Measurements from ENCODE around the gene TTLL10. TPM values are rescaled to one million over a fixed set of nuclear protein-coding genes. Genes with fewer than 3 reads are reported as not detected.

Gene TTLL10
- total RNA-seq, 1 experiment from 2014 or later, result 4.0 TPM

DNA sequence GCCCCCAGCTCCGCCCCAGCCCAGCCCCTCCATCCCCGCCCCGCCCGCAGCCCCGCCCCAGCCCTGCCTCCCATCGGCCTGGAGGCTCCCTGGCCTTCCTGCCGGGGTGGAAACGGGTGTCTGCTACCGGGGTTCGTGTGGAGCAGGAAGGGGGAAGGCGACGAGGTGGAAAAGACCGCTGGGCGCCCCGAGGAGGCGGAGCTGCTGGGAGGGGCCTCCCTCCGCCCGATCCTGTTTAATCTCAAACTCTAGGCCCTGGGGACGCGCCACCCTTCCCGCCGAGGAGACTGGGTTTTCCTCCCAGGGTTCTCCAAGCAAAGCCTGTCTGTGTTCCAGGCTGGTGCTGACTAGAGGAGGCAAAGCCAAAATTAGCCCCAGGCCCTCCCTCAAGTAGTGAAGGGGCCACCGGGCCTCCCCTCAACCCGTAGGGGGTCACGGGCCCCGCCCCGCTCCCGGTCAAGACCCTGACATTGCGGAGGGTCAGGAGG, 16.2 kb upstream of the TTLL10 start:
- Histone ChIP-seq H3K79me2 (ENCODE audit: low read depth) (no peaks in the 10 kb centered on the region), H3K9me2 (ENCODE audit: insufficient read depth) (no peaks in the 10 kb centered on the region), H3K27me3 (ENCODE audit: insufficient read depth, low read depth) (no peaks in the 10 kb centered on the region), H3K9me3 (ENCODE audit: insufficient read depth, low read depth) (no peaks in the 10 kb centered on the region), H3K27ac (peak overlapping the region; percentile 97), H3K36me3 (ENCODE audit: low read depth) (no peaks in the 10 kb centered on the region), H2AFZ (peak overlapping the region; percentile 77), H3K4me3 (peak overlapping the region; percentile 83), H3K4me2 (peak overlapping the region; percentile 100), H3F3A (ENCODE audit: insufficient read depth, low read depth) (peaks cover 30% of the 10 kb centered on the region; the same call in 1 of the 2 replicates), H3K4me1 (replicated peaks; ENCODE audit: insufficient read depth) (peaks cover 14% of the 10 kb centered on the region), H4K20me1 (ENCODE audit: insufficient read depth) (no peaks in the 10 kb centered on the region)
- POLR2A ChIA-PET (ENCODE audit: unreplicated experiment), result interaction anchor here (0.6 to 0.7 kb wide), 4 partner anchors 9 to 137 kb away, joined by 3 to 7 read pairs (median 3); no protein-coding TSS in a partner anchor
- peak; percentile 86 to 91 for DNase-seq
- intact Hi-C loops (cut with micrococcal nuclease; ENCODE audit: unreplicated experiment), result no loop called here
- no TSS peak for BruUV-seq (replicated peaks)
- CTCF ChIA-PET, result no interaction called here
- no peak for TF ChIP-seq EZH2 (IDR thresholded peaks at IDR 0.05; ENCODE audit: low read depth)
- no peak for TF ChIP-seq CTCF (conservative IDR thresholded peaks at IDR 0.05)

DNA sequence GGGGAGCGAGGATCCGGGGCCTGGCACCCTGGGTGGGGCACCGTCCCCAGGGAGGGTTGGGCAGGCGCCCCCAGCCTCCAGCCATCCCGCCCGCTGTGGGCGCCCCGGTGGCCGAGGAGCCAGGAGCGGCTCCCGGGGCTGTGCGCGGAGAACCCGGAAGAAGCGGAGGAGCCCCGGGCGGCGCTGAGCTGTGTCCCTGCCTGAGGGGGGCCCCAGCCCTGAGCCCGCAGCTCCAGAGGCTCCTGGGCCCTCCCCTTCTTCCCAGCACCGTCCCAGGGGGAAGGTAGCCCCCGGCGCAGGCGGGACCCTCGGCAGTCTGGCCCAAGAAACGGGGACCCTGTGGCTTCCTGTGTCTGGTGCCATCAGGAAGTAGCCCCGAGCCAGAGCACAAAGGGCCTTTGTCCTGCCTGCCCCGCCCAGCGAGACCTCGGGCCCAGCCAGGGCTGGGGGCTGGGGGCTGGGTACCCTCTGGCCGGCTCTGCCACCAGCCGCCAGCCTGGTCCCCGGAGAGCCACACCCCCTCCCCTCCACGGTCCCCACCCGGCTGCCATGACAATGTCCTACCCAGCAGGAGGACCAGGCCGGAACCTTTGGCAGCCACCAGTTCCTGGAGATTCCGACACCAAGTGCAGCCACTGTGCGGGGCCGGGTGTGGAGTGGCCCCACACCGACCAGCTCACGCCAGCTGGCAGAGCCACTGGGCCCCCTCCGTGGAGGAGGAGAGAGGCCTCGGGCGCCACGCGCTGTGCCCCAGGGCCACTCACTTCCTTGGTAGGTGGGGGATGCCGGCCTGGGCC, 15.6 kb upstream of the TTLL10 start:
- no peaks in the 10 kb centered on the region for H3K9me2 ChIP-seq (ENCODE audit: insufficient read depth)
- H3K4me3 ChIP-seq, result peak overlapping the region; percentile 83
- no peaks in the 10 kb centered on the region for H3K9me3 ChIP-seq (ENCODE audit: insufficient read depth, low read depth)
- H3K36me3 ChIP-seq (ENCODE audit: low read depth), result no peaks in the 10 kb centered on the region
- TSS peak; percentile 91 for BruUV-seq (replicated peaks)
- CTCF ChIA-PET, result no interaction called here
- peaks cover 14% of the 10 kb centered on the region for H3K4me1 ChIP-seq (replicated peaks; ENCODE audit: insufficient read depth)
- H3F3A ChIP-seq (ENCODE audit: insufficient read depth, low read depth), result peaks cover 24% of the 10 kb centered on the region; the same call in 1 of the 2 replicates
- POLR2A ChIA-PET (ENCODE audit: unreplicated experiment), result interaction anchor here (0.5 to 0.6 kb wide), 2 partner anchors 28 to 138 kb away, joined by 3 read pairs; no protein-coding TSS in a partner anchor
- peak overlapping the region; percentile 77 for H2AFZ ChIP-seq
- intact Hi-C loops (cut with micrococcal nuclease; ENCODE audit: unreplicated experiment), result loop anchor here (2.0 kb wide), 1 partner anchor 79 kb away; no protein-coding TSS in a partner anchor
- H3K27ac ChIP-seq, result peak overlapping the region; percentile 97
- peak overlapping the region; percentile 100 for H3K4me2 ChIP-seq
- no peaks in the 10 kb centered on the region for H4K20me1 ChIP-seq (ENCODE audit: insufficient read depth)
- H3K27me3 ChIP-seq (ENCODE audit: insufficient read depth, low read depth), result no peaks in the 10 kb centered on the region
- peak; percentile 72 to 86 for DNase-seq
- TF ChIP-seq CTCF (conservative IDR thresholded peaks at IDR 0.05), result no peak
- no peak for TF ChIP-seq EZH2 (IDR thresholded peaks at IDR 0.05; ENCODE audit: low read depth)
- peaks cover 3% of the 10 kb centered on the region for H3K79me2 ChIP-seq (ENCODE audit: low read depth)

DNA sequence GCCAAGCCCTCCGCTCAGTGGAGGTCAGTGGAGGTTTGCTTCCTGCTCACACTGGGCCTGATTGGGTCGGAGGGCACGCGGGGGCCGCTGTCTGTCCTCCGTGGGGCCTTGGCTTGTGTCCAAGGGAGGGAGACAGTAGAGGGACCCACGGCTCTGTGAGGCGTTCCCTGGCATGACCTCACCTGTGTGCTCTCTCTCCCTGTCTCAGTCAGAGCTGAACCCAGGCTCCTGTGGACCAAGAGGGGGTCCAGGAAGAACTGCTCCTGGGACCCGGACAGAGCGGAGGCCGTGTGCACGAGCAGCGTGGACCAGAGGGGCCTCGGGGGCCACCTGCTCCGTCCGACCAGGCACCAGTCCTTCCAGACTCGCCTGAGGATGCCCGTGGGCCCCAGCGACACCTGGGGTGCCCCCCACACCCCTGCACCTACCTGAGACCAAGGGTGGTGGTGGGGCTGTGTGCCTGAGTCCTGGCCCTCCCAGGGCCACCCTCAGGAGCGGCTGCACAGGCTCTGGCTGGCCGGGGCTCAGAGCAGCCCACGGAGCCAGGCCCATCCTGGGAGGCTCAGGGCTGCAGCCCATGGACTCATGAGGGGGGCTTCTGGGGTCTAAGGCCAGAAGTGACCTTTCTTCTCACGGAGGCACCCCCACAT, 13.3 kb upstream of the TTLL10 start:
- Histone ChIP-seq H3K27me3 (ENCODE audit: insufficient read depth, low read depth) (no peaks in the 10 kb centered on the region), H2AFZ (no peak overlapping the region), H3K4me3 (no peak overlapping the region), H3K36me3 (ENCODE audit: low read depth) (no peaks in the 10 kb centered on the region), H3K9me2 (ENCODE audit: insufficient read depth) (no peaks in the 10 kb centered on the region), H3K4me2 (no peak overlapping the region), H4K20me1 (ENCODE audit: insufficient read depth) (peaks cover 5% of the 10 kb centered on the region), H3K4me1 (replicated peaks; ENCODE audit: insufficient read depth) (peaks cover 19% of the 10 kb centered on the region), H3K9me3 (ENCODE audit: insufficient read depth, low read depth) (no peaks in the 10 kb centered on the region), H3K79me2 (ENCODE audit: low read depth) (peaks cover 26% of the 10 kb centered on the region), H3K27ac (no peak overlapping the region), H3F3A (ENCODE audit: insufficient read depth, low read depth) (peaks cover 26% of the 10 kb centered on the region; the same call in 1 of the 2 replicates)
- TF ChIP-seq EZH2 (IDR thresholded peaks at IDR 0.05; ENCODE audit: low read depth) (no peak), CTCF (conservative IDR thresholded peaks at IDR 0.05) (no peak)
- no peak for DNase-seq
- BruUV-seq (replicated peaks), result no TSS peak
- CTCF ChIA-PET, result no interaction called here
- POLR2A ChIA-PET (ENCODE audit: unreplicated experiment), result no interaction called here
- intact Hi-C loops (cut with micrococcal nuclease; ENCODE audit: unreplicated experiment), result loop anchor here (5.0 kb wide), 1 partner anchor 47 kb away; the partner anchor contains the start of gene TNFRSF18

Measured in PC-9 (cell line).